Measurements from ENCODE around the gene SRPRB. TPM values are rescaled to one million over a fixed set of nuclear protein-coding genes. Genes with fewer than 3 reads are reported as not detected.

The SRPRB gene
- total RNA-seq, 1 donor from 2014 or later, result 7.6 TPM

DNA sequence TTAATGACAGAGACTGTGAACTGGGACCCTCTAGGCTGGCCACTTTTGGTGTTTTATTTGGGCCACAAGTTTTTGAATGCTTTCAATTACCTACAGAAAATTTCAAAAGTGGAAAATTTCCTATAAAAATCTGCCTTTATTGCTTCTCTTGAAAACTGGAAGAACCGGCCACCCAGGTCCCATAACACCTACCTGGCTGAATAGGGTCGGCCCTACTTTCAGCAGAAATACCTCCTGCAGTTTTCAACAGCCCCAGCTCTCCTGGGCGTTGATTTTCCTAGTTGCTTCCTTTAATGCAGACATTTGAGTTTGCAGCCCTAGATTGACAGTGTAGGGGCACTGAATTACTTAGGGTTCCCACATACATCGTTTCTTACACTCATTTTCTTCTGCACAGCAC lies 719 bp upstream of the SRPRB start:
- no peaks in the 10 kb centered on the region for H3K36me3 ChIP-seq
- intact Hi-C loops (cut with DNase I), result no loop called here
- H3K27ac ChIP-seq, result no peak overlapping the region
- no peaks in the 10 kb centered on the region for H3K9me3 ChIP-seq
- H3K4me3 ChIP-seq, result peak overlapping the region in 1 of 2 donors; percentile 92
- H3K4me1 ChIP-seq, result peaks cover 20% of the 10 kb centered on the region
- TF ChIP-seq POLR2AphosphoS5 (IDR thresholded peaks at IDR 0.05; ENCODE audit: insufficient read depth in 1 of 2, low read depth in 1 of 2) (no peak), POLR2A (IDR thresholded peaks at IDR 0.05) (no peak)
- TF ChIP-seq, protein P1, sequence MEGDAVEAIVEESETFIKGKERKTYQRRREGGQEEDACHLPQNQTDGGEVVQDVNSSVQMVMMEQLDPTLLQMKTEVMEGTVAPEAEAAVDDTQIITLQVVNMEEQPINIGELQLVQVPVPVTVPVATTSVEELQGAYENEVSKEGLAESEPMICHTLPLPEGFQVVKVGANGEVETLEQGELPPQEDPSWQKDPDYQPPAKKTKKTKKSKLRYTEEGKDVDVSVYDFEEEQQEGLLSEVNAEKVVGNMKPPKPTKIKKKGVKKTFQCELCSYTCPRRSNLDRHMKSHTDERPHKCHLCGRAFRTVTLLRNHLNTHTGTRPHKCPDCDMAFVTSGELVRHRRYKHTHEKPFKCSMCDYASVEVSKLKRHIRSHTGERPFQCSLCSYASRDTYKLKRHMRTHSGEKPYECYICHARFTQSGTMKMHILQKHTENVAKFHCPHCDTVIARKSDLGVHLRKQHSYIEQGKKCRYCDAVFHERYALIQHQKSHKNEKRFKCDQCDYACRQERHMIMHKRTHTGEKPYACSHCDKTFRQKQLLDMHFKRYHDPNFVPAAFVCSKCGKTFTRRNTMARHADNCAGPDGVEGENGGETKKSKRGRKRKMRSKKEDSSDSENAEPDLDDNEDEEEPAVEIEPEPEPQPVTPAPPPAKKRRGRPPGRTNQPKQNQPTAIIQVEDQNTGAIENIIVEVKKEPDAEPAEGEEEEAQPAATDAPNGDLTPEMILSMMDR (IDR thresholded peaks at IDR 0.05), result no peak
- no peaks in the 10 kb centered on the region for H3K27me3 ChIP-seq
- no peak for DNase-seq (ENCODE audit: extremely low spot score in 2 of 2)

DNA sequence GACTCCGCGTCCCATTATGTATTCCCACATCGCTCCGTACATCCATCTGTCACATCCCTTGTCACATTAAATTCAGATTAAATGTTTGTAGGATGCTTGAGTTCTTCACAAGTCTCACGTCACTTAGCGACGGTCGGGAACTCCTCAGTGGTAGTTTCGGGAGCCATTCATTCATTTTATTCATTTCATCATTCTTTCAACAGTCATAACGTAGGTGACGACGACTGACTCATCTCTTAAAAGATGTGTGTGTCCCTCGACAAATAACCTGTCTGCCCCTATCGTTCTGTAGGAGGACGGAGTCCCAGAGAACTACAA lies 272 bp upstream of the SRPRB start:
- Histone ChIP-seq H3K27me3 (no peaks in the 10 kb centered on the region), H3K36me3 (peaks cover 0 to 3% of the 10 kb centered on the region in 2 donors), H3K4me3 (peak overlapping the region; percentile 92 to 96), H3K4me1 (peaks cover 20% of the 10 kb centered on the region), H3K27ac (no peak overlapping the region), H3K9me3 (no peaks in the 10 kb centered on the region)
- TF ChIP-seq POLR2A (IDR thresholded peaks at IDR 0.05), result no peak
- TF ChIP-seq, protein P1 (IDR thresholded peaks at IDR 0.05), result no peak
- DNase-seq (ENCODE audit: extremely low spot score in 2 of 2), result no peak
- intact Hi-C loops (cut with DNase I), result no loop called here

DNA sequence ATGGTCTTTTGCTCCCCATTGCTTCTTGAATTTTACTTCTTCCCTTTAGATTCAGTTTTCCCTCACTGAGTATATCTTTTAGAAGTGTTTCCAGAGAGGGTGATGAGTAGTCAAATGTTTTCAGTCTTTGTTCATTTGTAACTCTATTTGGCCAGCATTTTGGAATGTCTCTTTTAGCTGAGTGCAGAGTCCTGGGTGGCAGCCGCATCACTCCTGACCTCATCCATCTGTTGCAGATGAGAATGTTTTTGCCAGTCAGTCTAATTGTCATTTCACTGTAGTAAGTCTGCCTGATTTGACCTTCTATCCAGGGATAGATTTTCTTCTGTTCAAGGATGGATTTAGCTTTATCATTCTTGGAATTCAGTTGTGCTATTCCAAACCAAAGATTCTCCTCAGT lies 7.3 kb downstream of the SRPRB start:
- H3K4me1 ChIP-seq, result no peaks in the 10 kb centered on the region
- intact Hi-C loops (cut with DNase I), result no loop called here
- no peak overlapping the region for H3K27ac ChIP-seq
- no peak for DNase-seq (ENCODE audit: extremely low spot score in 2 of 2)
- no peak overlapping the region for H3K4me3 ChIP-seq
- no peaks in the 10 kb centered on the region for H3K9me3 ChIP-seq
- no peaks in the 10 kb centered on the region for H3K27me3 ChIP-seq
- H3K36me3 ChIP-seq, result peaks cover 0 to 36% of the 10 kb centered on the region in 2 donors
- TF ChIP-seq POLR2AphosphoS5 (IDR thresholded peaks at IDR 0.05; ENCODE audit: insufficient read depth in 1 of 2, low read depth in 1 of 2), result no peak
- no peak for TF ChIP-seq POLR2A (IDR thresholded peaks at IDR 0.05)
- TF ChIP-seq, protein P1 (IDR thresholded peaks at IDR 0.05), result no peak

DNA sequence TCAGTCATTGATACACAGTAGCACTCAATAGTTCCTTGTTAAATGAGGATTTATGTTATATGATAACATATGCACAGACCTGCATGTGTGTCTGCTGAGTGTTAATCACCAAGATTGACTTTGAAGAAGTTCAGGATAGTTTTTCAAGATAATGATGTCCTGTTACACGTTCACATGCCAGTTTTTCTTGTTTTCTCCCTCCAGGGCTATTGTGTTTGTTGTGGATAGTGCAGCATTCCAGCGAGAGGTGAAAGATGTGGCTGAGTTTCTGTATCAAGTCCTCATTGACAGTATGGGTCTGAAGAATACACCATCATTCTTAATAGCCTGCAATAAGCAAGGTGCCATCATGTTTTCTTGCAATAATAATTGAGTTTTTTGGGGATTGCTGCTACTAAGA lies 9.8 kb downstream of the SRPRB start:
- H3K27ac ChIP-seq, result no peak overlapping the region
- no peak overlapping the region for H3K4me3 ChIP-seq
- peaks cover 11% of the 10 kb centered on the region for H3K4me1 ChIP-seq
- DNase-seq (ENCODE audit: extremely low spot score in 2 of 2), result no peak
- H3K36me3 ChIP-seq, result peaks cover 0 to 46% of the 10 kb centered on the region in 2 donors
- TF ChIP-seq POLR2AphosphoS5 (IDR thresholded peaks at IDR 0.05; ENCODE audit: insufficient read depth in 1 of 2, low read depth in 1 of 2) (no peak), POLR2A (IDR thresholded peaks at IDR 0.05) (no peak)
- TF ChIP-seq, protein P1 (IDR thresholded peaks at IDR 0.05), result no peak
- H3K27me3 ChIP-seq, result no peaks in the 10 kb centered on the region
- H3K9me3 ChIP-seq, result no peaks in the 10 kb centered on the region
- intact Hi-C loops (cut with DNase I), result no loop called here

GRCh38 chr3:133820129-133820528 lies 14.5 kb downstream of the SRPRB start:
- TF ChIP-seq POLR2A (IDR thresholded peaks at IDR 0.05) (no peak), POLR2AphosphoS5 (IDR thresholded peaks at IDR 0.05; ENCODE audit: insufficient read depth in 1 of 2, low read depth in 1 of 2) (no peak)
- TF ChIP-seq, protein P1 (IDR thresholded peaks at IDR 0.05), result no peak
- H3K4me1 ChIP-seq, result peaks cover 19% of the 10 kb centered on the region
- H3K9me3 ChIP-seq, result no peaks in the 10 kb centered on the region
- H3K4me3 ChIP-seq, result no peak overlapping the region
- intact Hi-C loops (cut with DNase I), result loop anchor here (10.0 kb wide), 1 partner anchor 105 kb away; no protein-coding TSS in a partner anchor
- no peaks in the 10 kb centered on the region for H3K27me3 ChIP-seq
- H3K27ac ChIP-seq, result no peak overlapping the region
- DNase-seq (ENCODE audit: extremely low spot score in 2 of 2), result no peak
- H3K36me3 ChIP-seq, result peaks cover 0 to 48% of the 10 kb centered on the region in 2 donors
